K562 (cell line): ENCODE results near the gene RBPJL. TPM values are rescaled to one million over a fixed set of nuclear protein-coding genes. Genes with fewer than 3 reads are reported as not detected.

Experiments
- CEBPG ChIP-seq, 3 experiments: fragments of 200-800 bp in 1 of 3; sonication (Bioruptor generic) in 1 of 3; sonication (generic) in 1 of 3; formaldehyde crosslinking in 1 of 3; IDR thresholded peaks in 2 of 3; conservative IDR thresholded peaks in 1 of 3; 2 replicates each; pipeline versions ENCODE4 v1.6.1 to v1.8.0; 2016 to 2022; ENCODE audit warnings: missing compliant biosample characterization in 2 of 3, missing genetic modification characterization in 2 of 3, mild to moderate bottlenecking in 1 of 3, missing genetic modification reagents in 1 of 3
- CHD4 ChIP-seq: fragments of 200-600 bp; sonication (generic); IDR thresholded peaks from 3 replicates; pipeline ENCODE4 v1.6.1; 2012; ENCODE audit warnings: low read depth, mild to moderate bottlenecking, mixed read lengths, low read length, inconsistent platforms; ENCODE audit not compliant: insufficient read depth, insufficient replicate concordance, poor library complexity, severe bottlenecking
- E2F6 ChIP-seq, 2 experiments: IDR thresholded peaks; 2 replicates each; pipeline ENCODE4 v1.6.1; 2011; ENCODE audit warnings: borderline replicate concordance in 1 of 2, control low read depth in 1 of 2, low read depth in 1 of 2, low read length in 1 of 2, mild to moderate bottlenecking in 1 of 2, mixed read lengths in 1 of 2, moderate library complexity in 1 of 2; ENCODE audit not compliant: insufficient read depth in 1 of 2, insufficient read length in 1 of 2, poor library complexity in 1 of 2, severe bottlenecking in 1 of 2; ENCODE audit errors: extremely low read depth in 1 of 2
- ESRRB ChIP-seq: fragments of 250-450 bp; sonication (Bioruptor Pico); IDR thresholded peaks from 2 replicates; pipeline ENCODE4 v1.5.0; 2020; ENCODE audit warnings: mild to moderate bottlenecking, moderate library complexity, borderline replicate concordance
- ETV1 ChIP-seq: fragments of 450-650 bp; conservative IDR thresholded peaks from 2 replicates; pipeline ENCODE4 v1.6.1; 2016; ENCODE audit warnings: missing genetic modification characterization, control low read depth, low read depth, missing compliant biosample characterization
- HDAC1 ChIP-seq, 2 experiments: fragments of 450-650 bp; IDR thresholded peaks; 2 replicates each; pipeline ENCODE4 v1.6.1; 2016 to 2017; ENCODE audit warnings: inconsistent platforms in 1 of 2, mild to moderate bottlenecking in 1 of 2, moderate library complexity in 1 of 2
- L3MBTL2 ChIP-seq: fragments of 450-650 bp; IDR thresholded peaks from 2 replicates; pipeline ENCODE4 v1.6.1; 2016; ENCODE audit warnings: mild to moderate bottlenecking, moderate library complexity
- MGA ChIP-seq: fragments of 450-650 bp; IDR thresholded peaks from 2 replicates; pipeline ENCODE4 v1.6.1; 2016; ENCODE audit warnings: mild to moderate bottlenecking, moderate library complexity
- RAD51 ChIP-seq: fragments of 450-650 bp; IDR thresholded peaks from 2 replicates; pipeline ENCODE4 v1.7.1; 2016; ENCODE audit warnings: low read depth, mild to moderate bottlenecking, borderline replicate concordance
- SIX5 ChIP-seq, 2 experiments: IDR thresholded peaks; 2 replicates each; pipeline ENCODE4 v1.6.1; 2011; ENCODE audit warnings: low read length in 2 of 2, borderline replicate concordance in 1 of 2, low read depth in 1 of 2, mild to moderate bottlenecking in 1 of 2, moderate library complexity in 1 of 2; ENCODE audit not compliant: insufficient read depth in 1 of 2
- SMARCA4 ChIP-seq: fragments of 450-650 bp; IDR thresholded peaks from 2 replicates; pipeline ENCODE4 v1.6.1; 2016
- U2AF1 ChIP-seq: fragments of 200-400 bp; formaldehyde crosslinking; optimal IDR thresholded peaks from 2 replicates; pipeline ENCODE3; 2017; ENCODE audit warnings: mild to moderate bottlenecking, low read depth, low read length, moderate library complexity
- ZNF239 ChIP-seq: fragments of 250-450 bp; sonication (Bioruptor Pico); IDR thresholded peaks from 2 replicates; pipeline ENCODE4 v1.4.0; 2020; ENCODE audit warnings: mild to moderate bottlenecking
- polyA plus RNA-seq, 8 experiments: library from polyadenylated mRNA; depleted of rRNA in 4 of 8; stranded (reverse) in 5 of 8; unstranded in 3 of 8; fragments of >200 nt; fragmentation: Nextera tagmentation in 2 of 8; fragmentation: Illumina TruSeq in 1 of 8; extraction: Ambion mirVana in 2 of 8; extraction: Trizol in 1 of 8; gene quantifications; 2 replicates each; pipeline versions ENCODE4 v1.2.1 to v1.2.3, GENCODE V29; 2011 to 2014; ENCODE audit warnings: inconsistent platforms in 1 of 8, missing spikeins in 1 of 8
- total RNA-seq, 7 experiments: library from RNA; depleted of rRNA in 6 of 7; stranded (reverse); fragments of >200 nt in 6 of 7; fragmentation: Illumina TruSeq in 2 of 7; extraction: Trizol in 2 of 7; gene quantifications; 2 replicates each; pipeline versions ENCODE4 v1.2.1 to v1.2.3, GENCODE V29; 2011 to 2021; ENCODE audit warnings: low replicate concordance in 1 of 7

Gene RBPJL
- total and polyA plus RNA-seq, 9 of the 15 experiments (the other 6 are each of a cell fraction or from before 2014, with no cell fraction given), result not detected

DNA sequence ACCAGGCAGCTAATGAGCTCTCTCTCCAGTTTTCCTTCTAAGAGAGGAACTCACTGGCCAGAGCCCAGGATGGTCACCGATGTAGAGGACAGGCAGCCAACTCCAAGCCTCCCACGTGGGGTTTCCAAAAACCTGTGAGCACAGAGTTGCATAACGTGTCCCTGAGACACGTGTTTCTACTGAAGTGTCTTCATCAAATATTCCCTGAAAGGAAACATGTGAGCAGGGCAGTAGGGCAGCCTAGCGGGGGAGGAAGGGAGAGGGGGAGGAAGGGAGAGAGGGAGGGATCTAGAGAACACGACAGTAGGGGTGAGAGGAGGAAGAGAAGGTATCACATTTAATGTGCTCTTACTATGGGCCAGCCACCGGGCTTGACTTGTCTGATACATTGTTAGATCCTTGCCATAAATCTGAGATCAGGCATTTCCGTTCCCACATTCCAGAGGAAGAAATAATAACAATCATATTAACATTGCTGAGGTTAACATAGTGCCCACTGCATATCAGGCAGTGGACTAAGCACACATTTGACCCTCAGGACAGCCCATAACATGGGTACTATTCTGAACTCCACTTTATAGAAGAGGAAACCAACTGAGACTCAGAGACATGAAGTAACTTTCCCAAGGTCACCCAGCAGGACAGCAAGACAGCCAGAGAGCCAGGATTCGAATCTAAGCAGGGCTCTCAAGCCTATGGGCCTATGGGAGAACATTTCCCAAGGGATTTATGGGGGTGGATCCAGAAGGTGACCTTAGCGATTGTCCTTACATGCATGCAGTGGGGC, 51.8 kb downstream of the RBPJL start (continued):
- peak; percentile 82 for TF ChIP-seq MGA
- 0 out of 2 replicates have a peak, but pooled peaks have one; percentile 20 for TF ChIP-seq SMARCA4
- peak in 1 of 2 experiments; percentile 50; a peak in 1 of 4 replicates for TF ChIP-seq HDAC1 (IDR thresholded peaks at IDR 0.05)
- TF ChIP-seq CHD4, result peak; percentile 28
- TF ChIP-seq E2F6 (IDR thresholded peaks at IDR 0.05; ENCODE audit: borderline replicate concordance in 1 of 2, extremely low read depth in 1 of 2, insufficient read depth in 1 of 2, insufficient read length in 1 of 2, low read depth in 1 of 2, low read length in 1 of 2, poor library complexity in 1 of 2, severe bottlenecking in 1 of 2), result peak in 1 of 2 experiments; percentile 39
- TF ChIP-seq ETV1 (tag), result no peak
- no peak for TF ChIP-seq U2AF1
- no peak for TF ChIP-seq CEBPG (CRISPR knock-in tag; IDR thresholded peaks at IDR 0.05)
- TF ChIP-seq CEBPG (tag; conservative IDR thresholded peaks at IDR 0.05 in 1 of 2, IDR thresholded peaks at IDR 0.05 in 1 of 2), result peak; percentile 62 to 73
- 0 out of 2 replicates have a peak, but pooled peaks have one; percentile 23 for TF ChIP-seq RAD51
- TF ChIP-seq SIX5 (IDR thresholded peaks at IDR 0.05; ENCODE audit: borderline replicate concordance in 1 of 2, insufficient read depth in 1 of 2, low read depth in 1 of 2, low read length in 2 of 2), result no peak
- TF ChIP-seq L3MBTL2, result peak; percentile 72
- peak; percentile 13; the same call in 1 of the 2 replicates for TF ChIP-seq ZNF239
- no peak for TF ChIP-seq ESRRB (CRISPR knock-in tag)
